Chondrocyte (in vitro differentiated cells): ENCODE measurements around the gene ADARB1. TPM values are rescaled to one million over a fixed set of nuclear protein-coding genes. Genes with fewer than 3 reads are reported as not detected.

Experiments used
- DNase-seq: peaks from one replicate; pipeline ENCODE4 v3.0.0; 2021; ENCODE audit warnings: mixed read lengths, low spot score
- H3K27ac Mint-ChIP-seq: one replicate; pipeline ENCODE4 v1.8.0; 2021; ENCODE audit warnings: mild to moderate bottlenecking, moderate library complexity, mixed read lengths; ENCODE audit not compliant: unreplicated experiment
- H3K27me3 Mint-ChIP-seq: 2 replicates; pipeline ENCODE4 v1.8.0; 2021; ENCODE audit warnings: low read depth, mixed read lengths
- H3K36me3 Mint-ChIP-seq: 2 replicates; pipeline ENCODE4 v1.8.0; 2021; ENCODE audit warnings: low read depth, mixed read lengths
- H3K4me1 Mint-ChIP-seq: 2 replicates; pipeline ENCODE4 v1.8.0; 2021; ENCODE audit warnings: low read depth, mild to moderate bottlenecking, mixed read lengths
- H3K4me3 Mint-ChIP-seq: one replicate; pipeline ENCODE4 v1.8.0; 2021; ENCODE audit warnings: mild to moderate bottlenecking, moderate library complexity, mixed read lengths; ENCODE audit not compliant: unreplicated experiment
- H3K9me3 Mint-ChIP-seq: 2 replicates; pipeline ENCODE4 v1.8.0; 2021; ENCODE audit warnings: low read depth, mixed read lengths
- total RNA-seq: library from RNA; stranded (reverse); gene quantifications from 3 replicates; pipeline ENCODE4 v1.2.1, GENCODE V29; 2021
- TF ChIP-seq, protein P1 (sequence below): fragments of 200-600 bp; sonication (generic); IDR thresholded peaks from 2 replicates; pipeline ENCODE4 v1.5.0; 2021; ENCODE audit warnings: antibody characterized with exemption, mild to moderate bottlenecking, moderate library complexity

Gene ADARB1
- total RNA-seq, 1 donor from 2014 or later: 92.8 TPM

DNA sequence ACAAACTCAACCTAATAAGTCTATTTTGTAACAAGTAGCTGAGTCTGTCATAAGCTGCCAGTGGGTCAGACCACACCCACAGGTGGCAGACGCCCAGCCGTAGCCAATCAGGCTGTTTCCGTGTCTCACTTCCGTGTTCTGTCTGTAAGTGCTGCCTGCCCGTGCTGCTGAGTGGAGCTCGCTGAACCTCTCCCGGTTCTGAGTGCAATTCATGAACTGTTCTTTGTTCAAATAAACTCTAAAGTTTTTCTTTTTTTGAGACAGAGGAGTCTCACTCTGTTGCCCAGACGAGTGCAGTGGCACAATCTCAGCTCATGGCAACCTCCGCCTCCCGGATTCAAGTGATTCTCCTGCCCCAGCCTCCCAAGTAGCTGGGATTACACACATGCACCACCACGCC lies 188.2 kb downstream of the ADARB1 start:
- Mint-ChIP-seq H3K27me3 (no peaks in the 10 kb centered on the region), H3K4me3 (no peak overlapping the region), H3K4me1 (peaks cover 11% of the 10 kb centered on the region), H3K27ac (no peak overlapping the region), H3K36me3 (peaks cover 35% of the 10 kb centered on the region), H3K9me3 (no peaks in the 10 kb centered on the region)
- TF ChIP-seq, protein P1, sequence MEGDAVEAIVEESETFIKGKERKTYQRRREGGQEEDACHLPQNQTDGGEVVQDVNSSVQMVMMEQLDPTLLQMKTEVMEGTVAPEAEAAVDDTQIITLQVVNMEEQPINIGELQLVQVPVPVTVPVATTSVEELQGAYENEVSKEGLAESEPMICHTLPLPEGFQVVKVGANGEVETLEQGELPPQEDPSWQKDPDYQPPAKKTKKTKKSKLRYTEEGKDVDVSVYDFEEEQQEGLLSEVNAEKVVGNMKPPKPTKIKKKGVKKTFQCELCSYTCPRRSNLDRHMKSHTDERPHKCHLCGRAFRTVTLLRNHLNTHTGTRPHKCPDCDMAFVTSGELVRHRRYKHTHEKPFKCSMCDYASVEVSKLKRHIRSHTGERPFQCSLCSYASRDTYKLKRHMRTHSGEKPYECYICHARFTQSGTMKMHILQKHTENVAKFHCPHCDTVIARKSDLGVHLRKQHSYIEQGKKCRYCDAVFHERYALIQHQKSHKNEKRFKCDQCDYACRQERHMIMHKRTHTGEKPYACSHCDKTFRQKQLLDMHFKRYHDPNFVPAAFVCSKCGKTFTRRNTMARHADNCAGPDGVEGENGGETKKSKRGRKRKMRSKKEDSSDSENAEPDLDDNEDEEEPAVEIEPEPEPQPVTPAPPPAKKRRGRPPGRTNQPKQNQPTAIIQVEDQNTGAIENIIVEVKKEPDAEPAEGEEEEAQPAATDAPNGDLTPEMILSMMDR: no peak
- no peak for DNase-seq

- Mint-ChIP-seq H3K4me1 (peaks cover 11% of the 10 kb centered on the region), H3K4me3 (no peak overlapping the region), H3K36me3 (peaks cover 38% of the 10 kb centered on the region), H3K27ac (no peak overlapping the region), H3K27me3 (no peaks in the 10 kb centered on the region), H3K9me3 (no peaks in the 10 kb centered on the region)
- TF ChIP-seq, protein P1: no peak
- no peak for DNase-seq
Measured at GRCh38 chr21:45263534-45263933, 189.2 kb downstream of the ADARB1 start.

- TF ChIP-seq, protein P1: no peak
- Mint-ChIP-seq H3K27ac (no peak overlapping the region), H3K4me3 (no peak overlapping the region), H3K36me3 (peaks cover 38% of the 10 kb centered on the region), H3K4me1 (peaks cover 9% of the 10 kb centered on the region), H3K27me3 (no peaks in the 10 kb centered on the region), H3K9me3 (no peaks in the 10 kb centered on the region)
- DNase-seq: no peak
Measured at GRCh38 chr21:45264146-45264911, 189.9 kb downstream of the ADARB1 start.

DNA sequence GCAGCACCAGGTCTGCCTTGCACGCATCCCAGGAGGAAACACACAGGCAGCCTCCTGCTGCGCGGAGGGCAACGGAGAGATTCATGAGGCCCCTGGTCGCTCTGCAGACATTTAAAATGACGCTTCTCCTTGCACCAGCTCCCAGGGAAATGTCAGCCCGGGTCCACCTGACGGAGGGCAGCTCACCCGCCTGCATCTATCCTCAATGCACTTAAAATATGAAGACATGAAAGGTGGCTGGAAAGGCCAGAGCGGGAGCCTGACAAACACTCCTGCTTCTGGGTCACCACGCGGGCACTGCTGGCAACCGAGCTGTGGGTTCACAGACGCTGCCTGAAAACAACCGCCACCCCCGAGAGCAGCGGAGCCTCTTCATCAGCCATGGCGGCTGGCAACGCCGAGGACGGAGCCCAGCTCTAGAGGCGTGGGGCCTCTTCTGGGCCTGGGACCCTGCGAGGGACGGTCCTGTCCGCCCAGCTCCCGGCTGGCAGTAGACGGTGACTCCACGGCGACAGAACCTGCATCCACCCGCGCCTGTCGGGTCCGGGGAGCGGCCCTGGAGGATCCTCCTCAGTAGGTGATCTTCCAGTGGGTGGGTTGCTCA lies 190.6 kb downstream of the ADARB1 start:
- no peak for DNase-seq

More for the DNA sequence above, 190.6 kb downstream of the ADARB1 start:
- Mint-ChIP-seq H3K4me1 (peaks cover 8% of the 10 kb centered on the region), H3K9me3 (no peaks in the 10 kb centered on the region), H3K27me3 (no peaks in the 10 kb centered on the region), H3K27ac (no peak overlapping the region), H3K4me3 (no peak overlapping the region), H3K36me3 (peaks cover 39% of the 10 kb centered on the region)
- TF ChIP-seq, protein P1: no peak
